Epithelial cell of proximal tubule (primary cell): ENCODE results near the gene PEAK1. TPM values are rescaled to one million over a fixed set of nuclear protein-coding genes. Genes with fewer than 3 reads are reported as not detected.

Source experiments
- DNase-seq: peaks from one replicate; pipeline ENCODE4 v3.0.0-alpha.2; 2011; ENCODE audit warnings: low read depth
- H3K4me3 ChIP-seq: 2 replicates; pipeline ENCODE4 v1.5.1; 2011; ENCODE audit warnings: low read depth, mild to moderate bottlenecking, low read length
- total RNA-seq: library from RNA; depleted of rRNA; stranded (reverse); fragments of >200 nt; gene quantifications from 2 replicates; pipeline ENCODE4 v1.2.3, GENCODE V29; 2015
- TF ChIP-seq, protein P1 (sequence below): conservative IDR thresholded peaks from 2 replicates; pipeline ENCODE4 v1.5.1; 2012; ENCODE audit warnings: low read depth, mild to moderate bottlenecking, low read length

The PEAK1 gene
- total RNA-seq, 1 donor from 2014 or later: 8.1 TPM

DNA sequence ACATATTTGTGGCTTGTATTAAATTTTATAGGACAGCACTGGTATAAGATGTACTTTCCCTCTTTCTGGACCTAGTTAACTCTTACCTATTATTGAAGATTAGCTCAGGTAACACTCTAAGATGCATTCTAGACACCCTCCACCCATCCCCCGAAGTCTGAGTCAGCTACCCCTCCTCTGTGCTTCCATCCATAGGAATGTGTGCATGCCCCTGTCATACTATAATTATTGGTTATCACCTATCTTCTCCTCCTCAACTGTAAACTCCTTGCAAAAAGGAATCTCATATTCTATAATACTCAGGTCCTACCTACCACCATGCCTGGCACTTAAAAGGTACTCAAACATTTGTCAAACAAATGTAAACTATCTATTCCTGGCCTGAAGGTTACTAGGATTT, 3.0 kb downstream of the PEAK1 start:
- TF ChIP-seq, protein P1, sequence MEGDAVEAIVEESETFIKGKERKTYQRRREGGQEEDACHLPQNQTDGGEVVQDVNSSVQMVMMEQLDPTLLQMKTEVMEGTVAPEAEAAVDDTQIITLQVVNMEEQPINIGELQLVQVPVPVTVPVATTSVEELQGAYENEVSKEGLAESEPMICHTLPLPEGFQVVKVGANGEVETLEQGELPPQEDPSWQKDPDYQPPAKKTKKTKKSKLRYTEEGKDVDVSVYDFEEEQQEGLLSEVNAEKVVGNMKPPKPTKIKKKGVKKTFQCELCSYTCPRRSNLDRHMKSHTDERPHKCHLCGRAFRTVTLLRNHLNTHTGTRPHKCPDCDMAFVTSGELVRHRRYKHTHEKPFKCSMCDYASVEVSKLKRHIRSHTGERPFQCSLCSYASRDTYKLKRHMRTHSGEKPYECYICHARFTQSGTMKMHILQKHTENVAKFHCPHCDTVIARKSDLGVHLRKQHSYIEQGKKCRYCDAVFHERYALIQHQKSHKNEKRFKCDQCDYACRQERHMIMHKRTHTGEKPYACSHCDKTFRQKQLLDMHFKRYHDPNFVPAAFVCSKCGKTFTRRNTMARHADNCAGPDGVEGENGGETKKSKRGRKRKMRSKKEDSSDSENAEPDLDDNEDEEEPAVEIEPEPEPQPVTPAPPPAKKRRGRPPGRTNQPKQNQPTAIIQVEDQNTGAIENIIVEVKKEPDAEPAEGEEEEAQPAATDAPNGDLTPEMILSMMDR: no peak
- no peak overlapping the region for H3K4me3 ChIP-seq
- no peak for DNase-seq

GRCh38 chr15:77416148-77416455, 3.8 kb downstream of the PEAK1 start:
- TF ChIP-seq, protein P1: no peak
- DNase-seq: no peak
- no peak overlapping the region for H3K4me3 ChIP-seq

GRCh38 chr15:77415450-77416147, 4.3 kb downstream of the PEAK1 start:
- H3K4me3 ChIP-seq: no peak overlapping the region
- TF ChIP-seq, protein P1: no peak
- no peak for DNase-seq

DNA sequence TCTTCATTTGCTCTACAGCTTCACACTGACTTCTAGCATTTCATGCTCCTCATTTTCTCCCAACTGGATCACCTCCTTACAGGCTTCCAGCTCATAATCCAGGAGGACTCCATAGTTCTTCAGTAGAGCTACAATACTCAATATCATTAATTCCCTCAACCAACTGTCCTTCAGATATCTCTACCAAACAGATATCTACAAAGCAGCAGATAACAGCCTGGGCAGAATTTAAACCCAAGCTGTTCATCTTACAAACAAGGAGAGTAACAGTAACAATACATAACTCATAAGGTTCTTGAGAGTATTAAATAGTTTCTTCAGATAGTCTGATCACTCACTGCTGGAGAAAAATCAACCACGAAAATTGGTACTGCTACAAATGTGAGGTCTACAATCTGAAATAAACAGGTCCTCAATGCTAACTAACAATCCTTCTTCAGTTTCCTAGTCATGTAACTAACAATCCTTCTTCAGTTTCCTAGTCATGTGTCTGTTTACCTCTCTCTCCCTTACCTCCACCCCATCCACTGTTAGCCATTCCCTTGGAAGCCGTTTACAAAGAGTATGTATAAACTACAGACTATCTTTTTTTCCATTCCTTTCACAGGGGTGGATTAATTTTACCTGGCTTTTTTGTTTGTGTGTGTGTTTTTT, 5.0 kb downstream of the PEAK1 start:
- DNase-seq: no peak
- TF ChIP-seq, protein P1: no peak
- H3K4me3 ChIP-seq: no peak overlapping the region

DNA sequence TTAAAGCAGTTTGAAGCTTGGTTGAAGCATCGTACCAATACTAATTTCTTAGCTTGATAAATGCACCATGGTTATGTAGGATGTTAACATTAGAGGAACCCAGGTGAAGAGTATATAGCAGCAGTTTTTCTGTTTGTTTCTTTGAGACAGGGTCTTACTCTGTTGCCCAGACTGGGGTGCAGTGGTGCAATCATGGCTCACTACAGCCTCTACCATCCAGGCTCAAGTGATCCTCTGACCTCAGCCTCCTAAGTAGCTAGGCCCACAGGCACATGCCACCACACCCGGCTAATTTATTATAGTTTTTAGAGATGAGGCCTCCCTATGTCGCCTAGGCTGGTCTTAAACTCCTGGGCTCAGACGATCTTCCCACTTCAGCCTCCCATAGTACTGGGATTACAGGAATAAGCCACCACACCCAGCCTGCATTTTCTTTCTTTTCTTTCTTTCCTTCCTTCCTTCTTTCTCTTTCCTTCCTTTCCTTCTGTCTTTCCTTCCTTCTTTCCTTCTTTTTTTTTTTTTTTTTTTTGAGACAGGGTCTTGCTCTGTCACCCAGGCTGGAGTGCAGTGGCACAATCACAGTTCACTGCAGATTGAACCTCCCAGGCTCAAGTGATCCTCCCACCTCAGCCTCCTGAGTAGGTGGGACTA, 6.1 kb downstream of the PEAK1 start:
- no peak overlapping the region for H3K4me3 ChIP-seq
- no peak for DNase-seq
- TF ChIP-seq, protein P1: no peak

DNA sequence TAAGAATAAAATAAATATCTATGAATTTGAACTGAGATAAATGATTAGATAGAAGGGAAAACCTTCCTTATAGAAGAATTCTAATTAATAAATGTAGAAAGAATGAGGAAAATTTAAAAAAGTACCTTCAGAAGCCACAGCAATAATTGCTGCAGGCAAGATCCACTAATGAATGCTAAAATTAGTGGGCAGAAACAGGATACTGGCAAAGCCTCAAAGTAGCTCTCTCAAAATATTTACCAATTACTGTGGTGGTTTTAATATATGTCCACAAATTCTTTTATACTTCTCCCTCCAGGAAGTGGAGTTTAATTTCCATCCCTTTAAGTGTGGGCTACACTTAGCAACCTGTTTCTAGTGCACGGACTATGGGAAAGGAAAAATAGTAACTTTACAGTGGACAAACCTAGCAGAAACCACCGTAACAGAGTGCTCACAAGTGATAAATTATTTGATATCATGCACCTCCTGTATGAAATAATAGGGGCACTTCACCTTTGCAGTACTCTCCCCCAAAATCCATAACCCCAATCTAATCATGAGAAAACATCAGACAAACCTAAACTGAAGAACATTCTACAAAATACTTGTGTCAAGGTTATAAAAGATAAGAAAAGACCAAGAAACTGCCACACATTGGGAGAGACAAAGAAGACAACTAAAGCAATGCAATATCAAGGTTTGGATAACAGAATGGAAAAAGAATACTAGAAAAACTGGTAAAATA, 6.8 kb downstream of the PEAK1 start:
- no peak for DNase-seq
- TF ChIP-seq, protein P1: no peak
- no peak overlapping the region for H3K4me3 ChIP-seq
